Stimulated activated CD8-positive, alpha-beta memory T cell treated with anti-CD3 and anti-CD28 coated beads, Interleukin-15, amount 100 ng/mL, for 1 hour (primary cell): Measurements from ENCODE around the gene NBEA.
"Not testable (repeated sequence)": the region's sequence is repeated elsewhere in the genome, so short reads cannot be mapped to it uniquely, and the experiment has no call there.

Experiments
- DNase-seq: peaks from one replicate; pipeline ENCODE4 v3.0.0-alpha.2; 2020; ENCODE audit warnings: low read depth

NBEA gene

GRCh38 chr13:35392768-35393167 lies 450.7 kb downstream of the NBEA start:
- DNase-seq = no peak

- no peak for DNase-seq
Measured at GRCh38 chr13:35393886-35394285, 451.8 kb downstream of the NBEA start.

DNA sequence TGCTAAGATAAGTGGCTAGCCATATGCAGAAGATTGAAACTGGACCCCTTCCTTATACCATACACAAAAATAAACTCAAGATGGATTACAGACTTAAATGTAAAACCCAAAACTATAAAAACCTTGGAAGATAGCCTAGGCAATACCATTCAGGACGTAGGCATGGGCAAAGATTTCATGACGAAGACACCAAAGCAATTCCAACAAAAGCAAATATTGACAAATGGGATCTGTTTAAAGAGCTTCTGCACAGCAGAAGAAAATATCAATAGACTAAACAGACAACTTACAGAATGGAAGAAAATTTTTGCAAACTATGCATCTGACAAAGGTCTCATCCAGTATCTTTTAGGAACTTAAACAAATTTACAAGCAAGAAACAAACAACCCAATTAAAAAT lies 466.2 kb downstream of the NBEA start:
- DNase-seq = not testable (repeated sequence)

- no peak for DNase-seq
Measured at GRCh38 chr13:35411059-35411744, 469.1 kb downstream of the NBEA start.

DNA sequence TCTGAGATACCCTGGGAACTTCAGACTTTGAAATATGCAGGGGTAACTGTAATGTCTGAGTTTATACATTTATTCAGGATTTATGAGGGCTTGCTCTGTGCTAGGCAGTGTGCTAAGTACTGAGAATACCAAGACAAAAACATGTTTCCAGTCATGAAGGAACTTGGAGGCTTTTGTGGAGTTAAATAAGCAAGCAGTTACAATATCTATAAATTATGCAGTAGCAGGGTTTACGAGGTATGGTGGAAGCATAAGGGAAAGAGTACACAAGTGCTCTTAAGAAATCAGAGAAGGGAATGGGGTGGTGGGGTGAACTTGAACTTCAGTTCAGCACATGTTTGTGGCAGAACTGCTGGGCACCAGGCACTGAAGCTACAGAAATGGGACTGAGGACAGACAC lies 506.4 kb downstream of the NBEA start:
- no peak for DNase-seq

DNA sequence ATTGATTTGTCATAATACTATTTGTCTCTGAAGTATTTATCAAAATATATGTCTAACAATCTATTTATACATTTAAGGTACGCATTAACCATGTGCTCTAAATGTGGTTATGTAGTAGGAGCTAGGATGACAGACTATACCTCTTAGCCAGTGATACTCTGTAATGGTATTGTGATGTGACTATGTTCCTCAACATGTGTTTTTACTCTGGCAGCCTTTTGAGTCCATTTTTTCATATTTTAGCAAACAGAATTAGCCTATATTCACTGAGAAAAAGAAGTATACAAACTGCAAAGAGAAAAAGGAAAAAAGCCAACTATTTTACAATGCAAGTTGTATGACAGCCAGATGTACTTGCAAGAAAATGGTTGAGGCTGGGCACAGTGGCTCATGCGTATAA lies 507.8 kb downstream of the NBEA start:
- no peak for DNase-seq

- no peak for DNase-seq
Measured at GRCh38 chr13:35455022-35455421, 513.0 kb downstream of the NBEA start.

- no peak for DNase-seq
Measured at GRCh38 chr13:35457258-35457657, 515.2 kb downstream of the NBEA start.

DNA sequence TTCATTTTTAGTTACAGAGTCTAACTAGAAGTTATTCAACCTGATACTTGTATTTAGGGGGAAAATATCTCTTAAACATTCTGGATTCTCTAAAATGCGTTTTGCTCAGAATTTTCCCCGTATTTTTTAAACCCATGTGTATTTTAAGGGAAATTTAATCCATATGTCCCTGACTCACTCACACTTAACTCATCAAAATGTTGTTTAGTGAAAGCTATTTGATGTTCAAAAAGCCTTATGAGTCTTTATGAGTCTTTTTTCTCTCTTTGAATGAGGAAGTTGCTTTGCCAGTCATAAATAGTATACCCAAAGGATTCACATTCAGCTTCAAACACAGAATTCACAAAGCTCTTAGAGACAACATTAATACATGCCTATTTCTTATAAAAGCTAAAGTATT lies 518.0 kb downstream of the NBEA start:
- DNase-seq = no peak

- no peak for DNase-seq
Measured at GRCh38 chr13:35465371-35465770, 523.3 kb downstream of the NBEA start.

GRCh38 chr13:35468195-35468594 lies 526.1 kb downstream of the NBEA start:
- no peak for DNase-seq

DNA sequence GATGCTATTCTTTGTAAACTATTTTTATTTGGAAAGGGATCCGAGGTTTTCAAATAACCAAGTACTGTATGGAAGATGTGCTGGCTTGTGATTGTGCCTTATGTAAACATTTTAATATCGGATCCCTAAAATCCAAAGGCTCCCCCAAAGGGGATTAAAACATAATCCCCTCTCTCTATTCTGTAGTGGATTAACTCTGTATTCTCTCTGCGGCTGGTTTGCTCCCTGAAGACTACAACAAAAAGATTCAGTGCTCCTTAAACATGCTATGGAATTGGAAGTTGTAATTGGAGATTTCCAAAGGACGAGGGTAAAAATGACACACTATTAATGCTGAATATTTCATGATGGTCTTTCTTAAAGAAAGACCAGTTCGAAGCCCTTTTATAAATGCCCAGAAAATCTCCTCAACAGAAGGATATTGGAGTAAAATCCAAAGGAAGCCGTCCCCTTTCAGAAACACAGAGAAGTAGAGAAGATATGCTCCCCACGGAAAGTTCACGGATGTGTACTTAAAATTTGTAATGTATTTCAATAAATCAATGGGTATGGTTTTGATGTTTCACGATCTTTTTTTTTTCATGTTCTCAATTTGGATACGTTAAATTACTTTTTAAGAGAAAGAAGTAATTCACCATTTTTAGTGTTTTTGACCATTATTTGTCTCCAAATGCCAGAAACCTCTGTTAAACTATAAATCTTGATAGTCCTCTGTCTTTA lies 527.9 kb downstream of the NBEA start:
- DNase-seq = no peak

DNA sequence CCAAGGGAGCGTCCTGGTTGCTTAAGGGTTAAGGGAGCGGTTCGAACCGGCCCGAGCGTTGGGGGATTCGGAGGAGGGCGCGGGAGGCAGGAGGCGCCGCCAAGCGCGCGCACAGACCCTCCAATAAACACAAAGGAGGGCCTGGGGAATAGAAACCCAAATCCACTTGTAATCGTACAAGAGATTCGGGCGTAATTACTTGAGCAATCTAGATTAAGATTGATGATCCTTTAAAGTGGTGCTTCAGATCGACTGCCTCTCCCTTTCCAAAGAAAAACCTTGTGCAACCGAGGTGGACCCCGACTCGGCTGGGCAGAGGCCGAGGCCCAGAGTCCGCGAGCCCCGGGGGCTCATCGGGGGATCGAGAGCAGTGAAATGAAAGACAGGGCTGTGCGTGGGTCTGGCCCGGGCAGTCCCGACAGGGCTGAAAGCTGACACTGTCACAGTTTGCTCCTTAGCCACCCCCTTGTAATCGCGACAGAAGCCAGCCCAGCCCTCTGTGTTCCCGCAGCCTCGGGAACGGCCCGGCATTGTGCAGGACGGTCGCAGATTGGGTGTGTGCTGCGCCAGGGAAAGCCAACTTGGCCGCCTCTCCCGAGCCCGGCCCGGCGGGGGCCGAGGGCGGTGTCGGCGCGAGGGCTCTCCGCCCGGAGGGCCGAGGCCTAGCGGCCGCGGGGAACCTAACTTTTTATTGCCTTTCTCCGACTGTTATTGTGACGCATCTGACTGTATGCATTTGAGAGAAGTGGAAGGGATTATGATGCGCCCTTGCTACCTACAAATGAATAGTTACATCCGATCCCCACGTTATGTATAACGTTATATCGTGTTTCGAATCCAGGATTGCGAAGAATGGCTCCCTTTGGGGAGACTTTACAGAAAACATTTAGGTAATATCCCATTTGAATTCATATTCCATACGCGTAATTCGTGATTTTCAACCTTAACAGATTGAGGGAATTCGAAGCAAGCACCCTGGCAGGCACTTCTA lies 528.9 kb downstream of the NBEA start:
- DNase-seq = no peak

- no peak for DNase-seq
Measured at GRCh38 chr13:35471706-35472322, 529.7 kb downstream of the NBEA start.

GRCh38 chr13:35472323-35472881 lies 530.3 kb downstream of the NBEA start:
- DNase-seq = no peak

GRCh38 chr13:35473206-35473775 lies 531.2 kb downstream of the NBEA start:
- DNase-seq = no peak

- no peak for DNase-seq
Measured at GRCh38 chr13:35473802-35474201, 531.7 kb downstream of the NBEA start.

- DNase-seq = no peak
Measured at GRCh38 chr13:35474496-35475211, 532.6 kb downstream of the NBEA start.

DNA sequence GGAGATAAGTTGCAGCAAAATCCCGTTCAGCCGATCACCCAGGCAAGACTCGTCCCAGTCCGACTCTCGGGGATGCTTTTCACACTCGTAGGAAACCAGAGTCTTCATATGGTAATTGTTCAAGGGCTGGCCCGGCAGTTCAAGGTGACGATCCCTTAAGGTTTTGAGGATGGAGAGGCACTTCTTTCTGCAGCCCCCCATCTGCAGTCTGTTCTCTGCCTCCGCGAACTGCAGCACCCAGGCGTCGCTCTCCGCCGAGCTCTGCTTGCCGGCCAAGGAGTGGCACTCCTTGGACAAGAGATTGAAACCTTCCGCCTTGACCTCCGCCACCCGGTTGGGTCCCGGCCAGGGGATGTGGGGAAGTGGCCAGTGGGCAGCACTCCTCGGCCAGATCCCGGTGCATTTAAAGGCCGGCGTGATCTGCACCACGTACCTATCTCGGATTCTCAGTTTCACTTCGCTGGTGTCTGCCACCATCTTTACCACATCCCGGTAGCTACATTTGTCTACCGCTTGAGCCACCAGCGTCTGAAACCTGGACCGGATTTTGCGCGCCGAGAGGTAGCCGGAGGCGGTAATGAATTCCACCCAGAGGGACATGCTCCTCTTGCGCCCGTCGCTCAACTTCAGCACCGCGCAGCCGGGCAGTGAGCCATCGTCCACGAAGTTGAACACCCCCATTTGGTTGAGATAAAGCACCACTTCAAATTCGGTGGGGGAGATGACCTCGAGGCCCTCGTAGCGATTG lies 533.3 kb downstream of the NBEA start:
- no peak for DNase-seq
